SK-N-MC (cell line): ENCODE results near the gene DPYD.

Experiments
- EZH2 ChIP-seq: fragments of 200-600 bp; sonication (generic); IDR thresholded peaks from one replicate; pipeline ENCODE4 v1.6.1; 2017; ENCODE audit warnings: antibody characterized with exemption
- POLR2AphosphoS5 ChIP-seq: IDR thresholded peaks from 2 replicates; pipeline ENCODE4 v1.6.1; 2012; ENCODE audit warnings: mild to moderate bottlenecking, low read depth, low read length, borderline replicate concordance

- TF ChIP-seq POLR2AphosphoS5 = no peak
- no peak for TF ChIP-seq EZH2
These were observed 419.2 kb downstream of the DPYD start for GRCh38 chr1:97501628-97502027.
